ENCODE data around the gene MRM2.
A peak's percentile ranks its signal among the peaks of the same experiment; 100 is the strongest.

DNA sequence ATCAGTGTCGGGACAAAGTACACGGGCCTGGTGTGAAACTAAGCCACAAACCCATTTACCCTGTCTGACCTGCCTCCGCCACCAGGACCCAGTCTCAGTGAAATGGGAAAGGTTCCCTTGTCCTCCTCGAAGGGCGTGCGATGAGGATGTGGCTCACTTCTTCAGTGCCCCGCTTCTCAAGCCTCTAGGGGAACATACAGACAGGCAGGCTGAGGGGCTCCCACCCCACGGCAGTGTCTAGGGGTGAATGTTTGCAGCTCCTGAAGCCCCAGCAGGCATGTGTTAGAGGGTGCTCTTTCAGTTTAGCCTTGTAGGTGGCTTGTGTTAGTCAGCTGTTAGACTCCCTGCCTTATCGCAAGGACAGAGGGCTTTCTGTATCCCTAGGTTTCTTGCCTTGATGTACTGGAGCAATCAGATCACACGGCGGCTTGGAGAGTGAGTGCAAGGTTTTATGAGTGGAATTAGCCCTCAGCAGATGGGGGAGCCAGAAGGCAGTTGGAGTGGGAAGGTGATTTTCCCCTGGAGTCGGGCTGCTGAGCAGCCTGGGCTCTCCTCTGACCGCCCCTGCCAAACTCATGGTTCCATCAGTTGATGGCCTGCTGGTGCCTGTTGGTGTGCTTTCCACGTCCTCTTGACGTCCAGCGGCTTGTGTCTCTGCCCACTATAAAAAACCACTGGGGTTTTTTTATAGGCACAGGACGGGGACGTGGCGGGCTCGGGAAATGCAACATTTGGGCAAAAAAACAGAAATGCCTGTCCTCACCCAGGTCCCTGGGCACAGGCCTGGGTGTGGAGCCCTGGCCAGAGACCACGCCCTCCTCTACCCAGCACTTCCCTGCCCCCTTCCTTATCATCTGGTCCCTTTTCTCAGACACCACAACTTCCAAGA lies 780 bp upstream of the MRM2 start:
- TF ChIP-seq, protein P1, sequence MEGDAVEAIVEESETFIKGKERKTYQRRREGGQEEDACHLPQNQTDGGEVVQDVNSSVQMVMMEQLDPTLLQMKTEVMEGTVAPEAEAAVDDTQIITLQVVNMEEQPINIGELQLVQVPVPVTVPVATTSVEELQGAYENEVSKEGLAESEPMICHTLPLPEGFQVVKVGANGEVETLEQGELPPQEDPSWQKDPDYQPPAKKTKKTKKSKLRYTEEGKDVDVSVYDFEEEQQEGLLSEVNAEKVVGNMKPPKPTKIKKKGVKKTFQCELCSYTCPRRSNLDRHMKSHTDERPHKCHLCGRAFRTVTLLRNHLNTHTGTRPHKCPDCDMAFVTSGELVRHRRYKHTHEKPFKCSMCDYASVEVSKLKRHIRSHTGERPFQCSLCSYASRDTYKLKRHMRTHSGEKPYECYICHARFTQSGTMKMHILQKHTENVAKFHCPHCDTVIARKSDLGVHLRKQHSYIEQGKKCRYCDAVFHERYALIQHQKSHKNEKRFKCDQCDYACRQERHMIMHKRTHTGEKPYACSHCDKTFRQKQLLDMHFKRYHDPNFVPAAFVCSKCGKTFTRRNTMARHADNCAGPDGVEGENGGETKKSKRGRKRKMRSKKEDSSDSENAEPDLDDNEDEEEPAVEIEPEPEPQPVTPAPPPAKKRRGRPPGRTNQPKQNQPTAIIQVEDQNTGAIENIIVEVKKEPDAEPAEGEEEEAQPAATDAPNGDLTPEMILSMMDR (conservative IDR thresholded peaks at IDR 0.05 in 1 of 2, IDR thresholded peaks at IDR 0.05 in 1 of 2; ENCODE audit: low read depth in 1 of 2, low read length in 2 of 2) = peak in 1 of 2 donors; percentile 19
- TF ChIP-seq EZH2 (IDR thresholded peaks at IDR 0.05; ENCODE audit: low read length, missing control alignments) = no peak
